WTC11 (cell line): Measurements from ENCODE around the gene MAPKAP1. TPM values are rescaled to one million over a fixed set of nuclear protein-coding genes. Genes with fewer than 3 reads are reported as not detected.

ENCODE experiments used
- ATAC-seq: fragments of 200-7000 bp; cut with Tn5 transposase; 2 replicates; pipeline ENCODE4 v1.10.0; 2021; ENCODE audit warnings: mild to moderate bottlenecking, moderate library complexity
- CTCF ChIA-PET: fragments of 300-600 bp; sonication (Branson Sonifier 250); formaldehyde crosslinking; loops from one replicate; lab custom pipeline; 2021; ENCODE audit warnings: antibody characterized with exemption; lab: Charles Lee
- POLR2A ChIA-PET: fragments of 350-600 bp; sonication (Branson Sonifier 250); formaldehyde crosslinking; loops from one replicate; lab custom pipeline; 2021; ENCODE audit warnings: antibody characterized with exemption; lab: Charles Lee
- DNase-seq: peaks from one replicate; pipeline ENCODE4 v3.0.0; 2021; ENCODE audit warnings: low spot score
- H3K27ac Mint-ChIP-seq: 2 replicates; pipeline ENCODE4 v1.8.0; 2021; ENCODE audit warnings: mixed read lengths
- H3K27me3 Mint-ChIP-seq: 2 replicates; pipeline ENCODE4 v1.8.0; 2021; ENCODE audit warnings: low read depth, mild to moderate bottlenecking, moderate library complexity, mixed read lengths
- H3K36me3 Mint-ChIP-seq: 2 replicates; pipeline ENCODE4 v1.8.0; 2021; ENCODE audit warnings: mixed read lengths
- H3K4me1 Mint-ChIP-seq: 2 replicates; pipeline ENCODE4 v1.8.0; 2022; ENCODE audit warnings: mixed read lengths
- H3K4me3 Mint-ChIP-seq: 2 replicates; pipeline ENCODE4 v1.8.0; 2021; ENCODE audit warnings: mild to moderate bottlenecking, moderate library complexity, mixed read lengths
- H3K9me3 Mint-ChIP-seq: 2 replicates; pipeline ENCODE4 v1.8.0; 2021; ENCODE audit warnings: mixed read lengths
- ATF1 ChIP-seq: sonication (generic); formaldehyde crosslinking; IDR thresholded peaks from 2 replicates; pipeline ENCODE4 v1.8.1; 2023; ENCODE audit warnings: mild to moderate bottlenecking, moderate library complexity, missing genetic modification reagents
- ATF3 ChIP-seq: sonication (generic); formaldehyde crosslinking; conservative IDR thresholded peaks from 2 replicates; pipeline ENCODE4 v1.8.1; 2022; ENCODE audit warnings: mild to moderate bottlenecking, missing genetic modification reagents
- CBFB ChIP-seq: sonication (generic); formaldehyde crosslinking; IDR thresholded peaks from 2 replicates; pipeline ENCODE4 v1.8.1; 2022; ENCODE audit warnings: mild to moderate bottlenecking, low read depth, missing genetic modification reagents
- CREM ChIP-seq: sonication (generic); formaldehyde crosslinking; IDR thresholded peaks from 2 replicates; pipeline ENCODE4 v1.8.1; 2022; ENCODE audit warnings: mild to moderate bottlenecking, missing genetic modification reagents, moderate library complexity
- FOXJ3 ChIP-seq: sonication (generic); formaldehyde crosslinking; IDR thresholded peaks from 2 replicates; pipeline ENCODE4 v1.9.0; 2021; ENCODE audit warnings: missing genetic modification reagents, mild to moderate bottlenecking, borderline replicate concordance
- FOXP4 ChIP-seq: sonication (generic); formaldehyde crosslinking; IDR thresholded peaks from 2 replicates; pipeline ENCODE4 v1.8.0; 2022; ENCODE audit warnings: mild to moderate bottlenecking, missing genetic modification reagents
- JAZF1 ChIP-seq: fragments of 250-450 bp; sonication (Bioruptor Pico); IDR thresholded peaks from 2 replicates; pipeline ENCODE4 v1.9.0; 2021; ENCODE audit warnings: moderate library complexity, mild to moderate bottlenecking, inconsistent platforms
- NR3C1 ChIP-seq: sonication (generic); formaldehyde crosslinking; conservative IDR thresholded peaks from 2 replicates; pipeline ENCODE4 v1.8.1; 2023; ENCODE audit warnings: low read depth, mild to moderate bottlenecking, missing genetic modification reagents
- OVOL2 ChIP-seq: fragments of 250-450 bp; sonication (Bioruptor Pico); IDR thresholded peaks from 2 replicates; pipeline ENCODE4 v1.9.0; 2021; ENCODE audit warnings: mild to moderate bottlenecking, borderline replicate concordance
- PRRX2 ChIP-seq: fragments of 250-450 bp; sonication (Bioruptor Pico); IDR thresholded peaks from 2 replicates; pipeline ENCODE4 v1.8.0; 2021; ENCODE audit warnings: mild to moderate bottlenecking
- SMAD4 ChIP-seq: sonication (generic); formaldehyde crosslinking; IDR thresholded peaks from 2 replicates; pipeline ENCODE4 v1.8.0; 2022; ENCODE audit warnings: mild to moderate bottlenecking, missing genetic modification reagents
- TEAD4 ChIP-seq: sonication (generic); formaldehyde crosslinking; IDR thresholded peaks from 2 replicates; pipeline ENCODE4 v1.8.0; 2022; ENCODE audit warnings: mild to moderate bottlenecking, missing genetic modification reagents
- ZBTB21 ChIP-seq: sonication (generic); formaldehyde crosslinking; IDR thresholded peaks from 2 replicates; pipeline ENCODE4 v1.8.1; 2023; ENCODE audit warnings: mild to moderate bottlenecking, missing genetic modification reagents, borderline replicate concordance
- ZNF232 ChIP-seq: sonication (generic); formaldehyde crosslinking; IDR thresholded peaks from 2 replicates; pipeline ENCODE4 v1.8.0; 2022; ENCODE audit warnings: mild to moderate bottlenecking, missing genetic modification reagents
- ZNF317 ChIP-seq: sonication (generic); formaldehyde crosslinking; IDR thresholded peaks from 2 replicates; pipeline ENCODE4 v1.8.1; 2023; ENCODE audit warnings: low read depth, mild to moderate bottlenecking, moderate library complexity, missing genetic modification reagents, borderline replicate concordance
- ZNF416 ChIP-seq: fragments of 250-450 bp; sonication (Bioruptor Pico); IDR thresholded peaks from 2 replicates; pipeline ENCODE4 v1.9.0; 2021; ENCODE audit warnings: mild to moderate bottlenecking, inconsistent platforms
- total RNA-seq: library from RNA; stranded (reverse); gene quantifications from 3 replicates; pipeline ENCODE4 v1.2.3, GENCODE V29; 2021
- TF ChIP-seq, protein P1 (sequence below): sonication (generic); formaldehyde crosslinking; IDR thresholded peaks from 2 replicates; pipeline ENCODE4 v1.8.1; 2023; ENCODE audit warnings: mild to moderate bottlenecking, moderate library complexity, missing genetic modification reagents
- TF ChIP-seq, protein P2 (sequence below): sonication (generic); formaldehyde crosslinking; IDR thresholded peaks from 2 replicates; pipeline ENCODE4 v1.8.1; 2023; ENCODE audit warnings: mild to moderate bottlenecking, missing genetic modification reagents, moderate library complexity
- TF ChIP-seq, protein P3 (sequence below): fragments of 250-450 bp; sonication (Bioruptor Pico); IDR thresholded peaks from 2 replicates; pipeline ENCODE4 v1.9.0; 2021; ENCODE audit warnings: moderate library complexity, mild to moderate bottlenecking, inconsistent platforms, borderline replicate concordance
- TF ChIP-seq, protein P4 (sequence below): sonication (generic); formaldehyde crosslinking; IDR thresholded peaks from 2 replicates; pipeline ENCODE4 v1.8.1; 2023; ENCODE audit warnings: mild to moderate bottlenecking, missing genetic modification reagents
- TF ChIP-seq, protein P5 (sequence below): sonication (generic); formaldehyde crosslinking; IDR thresholded peaks from 2 replicates; pipeline ENCODE4 v1.8.1; 2023; ENCODE audit warnings: mild to moderate bottlenecking, missing genetic modification reagents, moderate library complexity
- TF ChIP-seq, protein P6 (sequence below): fragments of 250-450 bp; sonication (Bioruptor Pico); IDR thresholded peaks from 2 replicates; pipeline ENCODE4 v2.1.2; 2022; ENCODE audit warnings: mild to moderate bottlenecking, moderate library complexity

MAPKAP1 gene
- total RNA-seq, 1 experiment from 2014 or later = 111 TPM

DNA sequence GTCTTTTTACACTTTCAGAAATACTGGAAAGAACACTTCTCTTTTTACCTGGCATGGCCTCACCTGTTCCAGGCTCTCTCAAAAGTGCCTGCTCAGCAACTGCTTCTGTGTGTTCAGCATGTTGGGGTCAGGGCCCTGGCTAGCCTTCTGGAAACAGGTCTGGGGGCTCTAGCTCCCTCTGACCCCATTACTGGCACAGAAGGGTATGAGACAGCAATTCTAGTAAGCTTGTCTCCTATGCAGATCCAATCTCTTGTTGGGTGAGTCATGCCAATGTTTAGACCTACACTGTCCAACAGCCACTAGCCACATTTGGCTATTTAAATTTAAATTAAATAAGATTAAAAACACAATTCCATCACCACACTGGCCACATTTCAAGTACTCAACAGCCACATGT lies 80.8 kb downstream of the MAPKAP1 start (continued):
- TF ChIP-seq FOXP4 (CRISPR knock-in tag) = no peak
- no peak for TF ChIP-seq NR3C1 (CRISPR knock-in tag)
- TF ChIP-seq SMAD4 (CRISPR knock-in tag) = no peak
- TF ChIP-seq ZNF416 (CRISPR knock-in tag) = no peak

GRCh38 chr9:125621170-125621569 lies 85.8 kb downstream of the MAPKAP1 start:
- no peak for TF ChIP-seq JAZF1 (CRISPR knock-in tag)
- no peak for TF ChIP-seq NR3C1 (CRISPR knock-in tag)
- no peak for TF ChIP-seq OVOL2 (CRISPR knock-in tag)
- TF ChIP-seq, protein P1, sequence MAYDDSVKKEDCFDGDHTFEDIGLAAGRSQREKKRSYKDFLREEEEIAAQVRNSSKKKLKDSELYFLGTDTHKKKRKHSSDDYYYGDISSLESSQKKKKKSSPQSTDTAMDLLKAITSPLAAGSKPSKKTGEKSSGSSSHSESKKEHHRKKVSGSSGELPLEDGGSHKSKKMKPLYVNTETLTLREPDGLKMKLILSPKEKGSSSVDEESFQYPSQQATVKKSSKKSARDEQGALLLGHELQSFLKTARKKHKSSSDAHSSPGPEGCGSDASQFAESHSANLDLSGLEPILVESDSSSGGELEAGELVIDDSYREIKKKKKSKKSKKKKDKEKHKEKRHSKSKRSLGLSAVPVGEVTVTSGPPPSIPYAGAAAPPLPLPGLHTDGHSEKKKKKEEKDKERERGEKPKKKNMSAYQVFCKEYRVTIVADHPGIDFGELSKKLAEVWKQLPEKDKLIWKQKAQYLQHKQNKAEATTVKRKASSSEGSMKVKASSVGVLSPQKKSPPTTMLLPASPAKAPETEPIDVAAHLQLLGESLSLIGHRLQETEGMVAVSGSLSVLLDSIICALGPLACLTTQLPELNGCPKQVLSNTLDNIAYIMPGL (CRISPR knock-in tag) = no peak
- TF ChIP-seq ZBTB21 (CRISPR knock-in tag) = no peak
- TF ChIP-seq, protein P2, sequence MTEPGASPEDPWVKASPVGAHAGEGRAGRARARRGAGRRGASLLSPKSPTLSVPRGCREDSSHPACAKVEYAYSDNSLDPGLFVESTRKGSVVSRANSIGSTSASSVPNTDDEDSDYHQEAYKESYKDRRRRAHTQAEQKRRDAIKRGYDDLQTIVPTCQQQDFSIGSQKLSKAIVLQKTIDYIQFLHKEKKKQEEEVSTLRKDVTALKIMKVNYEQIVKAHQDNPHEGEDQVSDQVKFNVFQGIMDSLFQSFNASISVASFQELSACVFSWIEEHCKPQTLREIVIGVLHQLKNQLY = no peak
- TF ChIP-seq ZNF317 (CRISPR knock-in tag) = no peak
- TF ChIP-seq PRRX2 (CRISPR knock-in tag) = no peak
- TF ChIP-seq, protein P3, sequence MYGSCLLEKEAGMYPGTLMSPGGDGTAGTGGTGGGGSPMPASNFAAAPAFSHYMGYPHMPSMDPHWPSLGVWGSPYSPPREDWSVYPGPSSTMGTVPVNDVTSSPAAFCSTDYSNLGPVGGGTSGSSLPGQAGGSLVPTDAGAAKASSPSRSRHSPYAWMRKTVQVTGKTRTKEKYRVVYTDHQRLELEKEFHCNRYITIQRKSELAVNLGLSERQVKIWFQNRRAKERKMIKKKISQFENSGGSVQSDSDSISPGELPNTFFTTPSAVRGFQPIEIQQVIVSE (CRISPR knock-in tag) = no peak
- no peak for TF ChIP-seq FOXP4 (CRISPR knock-in tag)
- no peak for TF ChIP-seq ATF1 (CRISPR knock-in tag)
- TF ChIP-seq ZNF232 (CRISPR knock-in tag) = no peak
- TF ChIP-seq, all 79 proteins: peak for 0
- CTCF ChIA-PET = no interaction called here
- Mint-ChIP-seq H3K9me3 (peaks cover 7% of the 10 kb centered on the region), H3K4me3 (no peak overlapping the region), H3K27ac (no peak overlapping the region), H3K27me3 (no peaks in the 10 kb centered on the region), H3K4me1 (peaks cover 15% of the 10 kb centered on the region; the same call in 1 of the 2 replicates), H3K36me3 (peaks cover 17% of the 10 kb centered on the region)
- POLR2A ChIA-PET = interaction anchor here (0.6 kb wide), 1 partner anchor 10 kb away, joined by 5 read pairs; no protein-coding TSS in a partner anchor
- ATAC-seq = no peak
- DNase-seq = no peak

- Mint-ChIP-seq H3K27me3 (no peaks in the 10 kb centered on the region), H3K9me3 (peaks cover 7% of the 10 kb centered on the region), H3K4me1 (peaks cover 12% of the 10 kb centered on the region; the same call in 1 of the 2 replicates), H3K4me3 (no peak overlapping the region), H3K36me3 (peaks cover 11% of the 10 kb centered on the region), H3K27ac (no peak overlapping the region)
- no peak for DNase-seq
- no peak for ATAC-seq
- POLR2A ChIA-PET = no interaction called here
- CTCF ChIA-PET = no interaction called here
- TF ChIP-seq, protein P4, sequence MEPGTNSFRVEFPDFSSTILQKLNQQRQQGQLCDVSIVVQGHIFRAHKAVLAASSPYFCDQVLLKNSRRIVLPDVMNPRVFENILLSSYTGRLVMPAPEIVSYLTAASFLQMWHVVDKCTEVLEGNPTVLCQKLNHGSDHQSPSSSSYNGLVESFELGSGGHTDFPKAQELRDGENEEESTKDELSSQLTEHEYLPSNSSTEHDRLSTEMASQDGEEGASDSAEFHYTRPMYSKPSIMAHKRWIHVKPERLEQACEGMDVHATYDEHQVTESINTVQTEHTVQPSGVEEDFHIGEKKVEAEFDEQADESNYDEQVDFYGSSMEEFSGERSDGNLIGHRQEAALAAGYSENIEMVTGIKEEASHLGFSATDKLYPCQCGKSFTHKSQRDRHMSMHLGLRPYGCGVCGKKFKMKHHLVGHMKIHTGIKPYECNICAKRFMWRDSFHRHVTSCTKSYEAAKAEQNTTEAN (CRISPR knock-in tag) = no peak
- TF ChIP-seq, protein P5, sequence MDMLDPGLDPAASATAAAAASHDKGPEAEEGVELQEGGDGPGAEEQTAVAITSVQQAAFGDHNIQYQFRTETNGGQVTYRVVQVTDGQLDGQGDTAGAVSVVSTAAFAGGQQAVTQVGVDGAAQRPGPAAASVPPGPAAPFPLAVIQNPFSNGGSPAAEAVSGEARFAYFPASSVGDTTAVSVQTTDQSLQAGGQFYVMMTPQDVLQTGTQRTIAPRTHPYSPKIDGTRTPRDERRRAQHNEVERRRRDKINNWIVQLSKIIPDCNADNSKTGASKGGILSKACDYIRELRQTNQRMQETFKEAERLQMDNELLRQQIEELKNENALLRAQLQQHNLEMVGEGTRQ = no peak
- TF ChIP-seq, protein P6, sequence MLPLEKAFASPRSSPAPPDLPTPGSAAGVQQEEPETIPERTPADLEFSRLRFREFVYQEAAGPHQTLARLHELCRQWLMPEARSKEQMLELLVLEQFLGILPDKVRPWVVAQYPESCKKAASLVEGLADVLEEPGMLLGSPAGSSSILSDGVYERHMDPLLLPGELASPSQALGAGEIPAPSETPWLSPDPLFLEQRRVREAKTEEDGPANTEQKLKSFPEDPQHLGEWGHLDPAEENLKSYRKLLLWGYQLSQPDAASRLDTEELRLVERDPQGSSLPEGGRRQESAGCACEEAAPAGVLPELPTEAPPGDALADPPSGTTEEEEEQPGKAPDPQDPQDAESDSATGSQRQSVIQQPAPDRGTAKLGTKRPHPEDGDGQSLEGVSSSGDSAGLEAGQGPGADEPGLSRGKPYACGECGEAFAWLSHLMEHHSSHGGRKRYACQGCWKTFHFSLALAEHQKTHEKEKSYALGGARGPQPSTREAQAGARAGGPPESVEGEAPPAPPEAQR = no peak
- TF ChIP-seq FOXJ3 (no peak), TEAD4 (CRISPR knock-in tag) (no peak), ATF3 (CRISPR knock-in tag) (no peak), CREM (no peak), NR3C1 (CRISPR knock-in tag) (no peak), CBFB (CRISPR knock-in tag) (no peak)
Observed at GRCh38 chr9:125620216-125620615, 86.8 kb downstream of the MAPKAP1 start.
